PC-3 (cell line): ENCODE measurements around the gene SETDB1. TPM values are rescaled to one million over a fixed set of nuclear protein-coding genes. Genes with fewer than 3 reads are reported as not detected.

Source experiments
- ATAC-seq: fragments of 200-7000 bp; cut with Tn5 transposase; 2 replicates; pipeline ENCODE4 v1.9.1; 2020; ENCODE audit warnings: mild to moderate bottlenecking, moderate library complexity
- BruUV-seq: library from RNA; stranded (reverse); fragments of 400-500 nt; replicated peaks from 2 replicates; lab custom pipeline; 2021; lab: Mats Ljungman, UMichigan
- CTCF ChIA-PET: fragments of 300-600 bp; sonication (Branson Sonifier 250); formaldehyde crosslinking; loops from one replicate; lab custom pipeline; 2022; ENCODE audit warnings: antibody characterized with exemption; lab: Charles Lee
- POLR2A ChIA-PET: fragments of 300-600 bp; sonication (Branson Sonifier 250); formaldehyde crosslinking; loops from one replicate; lab custom pipeline; 2022; ENCODE audit warnings: antibody characterized with exemption; ENCODE audit not compliant: unreplicated experiment; lab: Charles Lee
- DNase-seq: peaks from one replicate; pipeline ENCODE4 v3.0.0-alpha.2; 2015
- H2AFZ ChIP-seq: fragments of 300-600 bp; sonication (generic); 2 replicates; pipeline ENCODE4 v1.6.0; 2016; ENCODE audit warnings: antibody characterized with exemption, low read length
- H3F3A ChIP-seq: fragments of 300-600 bp; sonication (generic); one replicate; pipeline ENCODE4 v1.6.0; 2017; ENCODE audit warnings: antibody characterized with exemption, low read length, control low read depth, mild to moderate bottlenecking; ENCODE audit not compliant: unreplicated experiment
- H3K27ac ChIP-seq: fragments of 300-600 bp; sonication (generic); 2 replicates; pipeline ENCODE4 v1.5.1; 2016; ENCODE audit warnings: mild to moderate bottlenecking, low read length
- H3K27me3 ChIP-seq: fragments of 300-600 bp; sonication (generic); 2 replicates; pipeline ENCODE4 v1.6.1; 2016; ENCODE audit warnings: low read length, mixed read lengths
- H3K36me3 ChIP-seq: fragments of 300-600 bp; sonication (generic); 2 replicates; pipeline ENCODE4 v1.6.1; 2016; ENCODE audit warnings: low read depth, mixed run types, low read length, mixed read lengths
- H3K4me1 ChIP-seq: fragments of 300-600 bp; sonication (generic); 2 replicates; pipeline ENCODE4 v1.5.1; 2016; ENCODE audit warnings: low read length; ENCODE audit not compliant: insufficient read depth
- H3K4me2 ChIP-seq: fragments of 300-600 bp; sonication (generic); 2 replicates; pipeline ENCODE4 v1.6.0; 2016; ENCODE audit warnings: low read length
- H3K4me3 ChIP-seq: fragments of 300-600 bp; sonication (generic); 2 replicates; pipeline ENCODE4 v1.5.1; 2016; ENCODE audit warnings: mild to moderate bottlenecking, low read length, mixed read lengths
- H3K79me2 ChIP-seq: fragments of 300-600 bp; sonication (generic); 2 replicates; pipeline ENCODE4 v1.6.1; 2017; ENCODE audit warnings: low read length, mixed read lengths
- H3K9ac ChIP-seq: fragments of 300-600 bp; sonication (generic); 2 replicates; pipeline ENCODE4 v1.6.0; 2016; ENCODE audit warnings: mild to moderate bottlenecking, low read length
- H3K9me2 ChIP-seq: fragments of 300-600 bp; sonication (generic); replicated peaks from 2 replicates; pipeline ENCODE4 v1.6.1; 2016; ENCODE audit warnings: mixed run types, low read length, mixed read lengths
- H3K9me3 ChIP-seq: fragments of 300-600 bp; sonication (generic); 2 replicates; pipeline ENCODE4 v1.6.1; 2016; ENCODE audit warnings: low read length, mixed read lengths
- H4K20me1 ChIP-seq: fragments of 300-600 bp; sonication (generic); 2 replicates; pipeline ENCODE4 v1.6.1; 2016; ENCODE audit warnings: low read length, mixed read lengths
- CTCF ChIP-seq: fragments of 300-600 bp; sonication (generic); conservative IDR thresholded peaks from 2 replicates; pipeline ENCODE4 v1.5.1; 2017; ENCODE audit warnings: antibody characterized with exemption, low read depth, mild to moderate bottlenecking, low read length
- EZH2 ChIP-seq: fragments of 300-600 bp; sonication (generic); IDR thresholded peaks from one replicate; pipeline ENCODE4 v1.6.1; 2017; ENCODE audit warnings: antibody characterized with exemption, mild to moderate bottlenecking, low read length; ENCODE audit not compliant: unreplicated experiment
- EZH2phosphoT487 ChIP-seq: fragments of 300-600 bp; sonication (generic); IDR thresholded peaks from 2 replicates; pipeline ENCODE4 v1.6.1; 2018; ENCODE audit warnings: mild to moderate bottlenecking, antibody characterized with exemption, low read length, borderline replicate concordance
- intact Hi-C: fragments of 100-400 bp; cut with micrococcal nuclease; formaldehyde crosslinking; loops from 2 replicates; pipeline ENCODE4 v1.9.0; 2023
- total RNA-seq: library from RNA; depleted of rRNA; stranded (reverse); fragments of >200 nt; gene quantifications from 2 replicates; pipeline ENCODE4 v1.2.3, GENCODE V29; 2014

SETDB1 gene
- total RNA-seq, 1 experiment from 2014 or later, result 42.4 TPM

GRCh38 chr1:150967936-150968335 lies 41.8 kb downstream of the SETDB1 start:
- Histone ChIP-seq H3K4me3 (no peak overlapping the region), H3K4me1 (peaks cover 24% of the 10 kb centered on the region), H3K27ac (no peak overlapping the region), H4K20me1 (peaks cover 22% of the 10 kb centered on the region), H3K9ac (no peak overlapping the region), H3F3A (no peaks in the 10 kb centered on the region), H3K79me2 (peaks cover 50% of the 10 kb centered on the region), H3K4me2 (no peak overlapping the region), H2AFZ (no peak overlapping the region), H3K9me3 (no peaks in the 10 kb centered on the region), H3K27me3 (no peaks in the 10 kb centered on the region), H3K36me3 (peaks cover 56% of the 10 kb centered on the region), H3K9me2 (no peaks in the 10 kb centered on the region)
- DNase-seq, result no peak
- TF ChIP-seq EZH2phosphoT487, result no peak
- TF ChIP-seq EZH2, result no peak
- TF ChIP-seq CTCF, result no peak
- intact Hi-C loops, result no loop called here
- CTCF ChIA-PET, result no interaction called here
- POLR2A ChIA-PET, result interaction anchor here (0.6 kb wide), 1 partner anchor 11 kb away, joined by 4 read pairs; no protein-coding TSS in a partner anchor
- no peak for ATAC-seq
- BruUV-seq, result no TSS peak

- CTCF ChIA-PET, result no interaction called here
- no peak for DNase-seq
- H3K79me2 ChIP-seq, result peaks cover 55% of the 10 kb centered on the region
- H3K9me2 ChIP-seq, result no peaks in the 10 kb centered on the region
- intact Hi-C loops, result no loop called here
- H4K20me1 ChIP-seq, result peaks cover 26% of the 10 kb centered on the region
- H3K36me3 ChIP-seq, result peaks cover 53% of the 10 kb centered on the region
- H3K9ac ChIP-seq, result no peak overlapping the region
- H3K27me3 ChIP-seq, result no peaks in the 10 kb centered on the region
- H3K4me1 ChIP-seq, result peaks cover 29% of the 10 kb centered on the region
- POLR2A ChIA-PET, result interaction anchor here (0.6 kb wide), 1 partner anchor 11 kb away, joined by 4 read pairs; no protein-coding TSS in a partner anchor
- TF ChIP-seq EZH2phosphoT487 (no peak), CTCF (no peak)
- H3K4me2 ChIP-seq, result no peak overlapping the region
- H3K4me3 ChIP-seq, result no peak overlapping the region
- no peak overlapping the region for H2AFZ ChIP-seq
- H3K27ac ChIP-seq, result no peak overlapping the region
- H3K9me3 ChIP-seq, result no peaks in the 10 kb centered on the region
- no peak for ATAC-seq
- no TSS peak for BruUV-seq
- no peaks in the 10 kb centered on the region for H3F3A ChIP-seq
Measured at GRCh38 chr1:150968491-150968890, 42.3 kb downstream of the SETDB1 start.

- ChIA-PET POLR2A (no interaction called here), CTCF (no interaction called here)
- Histone ChIP-seq H3K4me3 (no peak overlapping the region), H3K9me3 (no peaks in the 10 kb centered on the region), H3K79me2 (peaks cover 63% of the 10 kb centered on the region), H3K4me2 (no peak overlapping the region), H3K9ac (no peak overlapping the region), H3K4me1 (peaks cover 29% of the 10 kb centered on the region), H4K20me1 (peaks cover 26% of the 10 kb centered on the region), H3K27me3 (no peaks in the 10 kb centered on the region), H3K27ac (no peak overlapping the region), H3F3A (no peaks in the 10 kb centered on the region), H2AFZ (no peak overlapping the region), H3K36me3 (peaks cover 42% of the 10 kb centered on the region), H3K9me2 (no peaks in the 10 kb centered on the region)
- DNase-seq, result no peak
- ATAC-seq, result no peak
- intact Hi-C loops, result loop anchor here (2.0 kb wide), 1 partner anchor 13 kb away; no protein-coding TSS in a partner anchor
- BruUV-seq, result no TSS peak
- TF ChIP-seq CTCF, result no peak
- no peak for TF ChIP-seq EZH2
- no peak for TF ChIP-seq EZH2phosphoT487
Measured at GRCh38 chr1:150969626-150970025, 43.5 kb downstream of the SETDB1 start.
